DMS 273 (cell line): Measurements from ENCODE around the gene MXI1.
A peak's percentile ranks its signal among the peaks of the same experiment; 100 is the strongest.
"Not testable (repeated sequence)": the region's sequence is repeated elsewhere in the genome, so short reads cannot be mapped to it uniquely, and the experiment has no call there.

Experiments
- DNase-seq: peaks from one replicate; lab custom pipeline; 2025; ENCODE audit not compliant: unreplicated experiment; lab: John Stamatoyannopoulos, UW

The MXI1 gene

GRCh38 chr10:110181451-110181850, 26.0 kb upstream of the MXI1 start:
- DNase-seq, result no peak

- DNase-seq, result no peak
Observed at GRCh38 chr10:110181911-110182310, 25.5 kb upstream of the MXI1 start.

- no peak for DNase-seq
Observed at GRCh38 chr10:110184398-110184797, 23.0 kb upstream of the MXI1 start.

- DNase-seq, result not testable (repeated sequence)
Observed at GRCh38 chr10:110185646-110186182, 21.7 kb upstream of the MXI1 start.

GRCh38 chr10:110190170-110190569, 17.2 kb upstream of the MXI1 start:
- DNase-seq, result no peak

- DNase-seq, result no peak
Observed at GRCh38 chr10:110192552-110192951, 14.9 kb upstream of the MXI1 start.

GRCh38 chr10:110200503-110200902, 6.9 kb upstream of the MXI1 start:
- no peak for DNase-seq

- not testable (repeated sequence) for DNase-seq
Observed at GRCh38 chr10:110201046-110201445, 6.4 kb upstream of the MXI1 start.

GRCh38 chr10:110203500-110204455, 3.6 kb upstream of the MXI1 start:
- no peak for DNase-seq

- no peak for DNase-seq
Observed at GRCh38 chr10:110205051-110205675, 2.2 kb upstream of the MXI1 start.

- peak; percentile 70 for DNase-seq
Observed at GRCh38 chr10:110207805-110208613, 604 bp downstream of the MXI1 start.

GRCh38 chr10:110208614-110209453, 1.4 kb downstream of the MXI1 start:
- DNase-seq, result peak; percentile 78

GRCh38 chr10:110209454-110209925, 2.1 kb downstream of the MXI1 start:
- peak; percentile 91 for DNase-seq

- DNase-seq, result peak; percentile 91
Observed at GRCh38 chr10:110209926-110210673, 2.7 kb downstream of the MXI1 start.

- DNase-seq, result peak; percentile 97
Observed at GRCh38 chr10:110210674-110211464, 3.5 kb downstream of the MXI1 start.

- no peak for DNase-seq
Observed at GRCh38 chr10:110211465-110211843, 4.0 kb downstream of the MXI1 start.

- no peak for DNase-seq
Observed at GRCh38 chr10:110212119-110213006, 5.0 kb downstream of the MXI1 start.
